BLaER1 (cell line): ENCODE measurements around the gene CPAMD8.
"Not testable (repeated sequence)": the region's sequence is repeated elsewhere in the genome, so short reads cannot be mapped to it uniquely, and the experiment has no call there.

ENCODE experiments used
- H3K27ac ChIP-seq: shearing (Covaris generic); formaldehyde crosslinking; 2 replicates; pipeline ENCODE4 v1.8.1; 2022
- H3K27me3 ChIP-seq: shearing (Covaris generic); formaldehyde crosslinking; 2 replicates; pipeline ENCODE4 v1.8.1; 2022
- H3K36me3 ChIP-seq: shearing (Covaris generic); formaldehyde crosslinking; 2 replicates; pipeline ENCODE4 v1.8.1; 2022
- H3K4me1 ChIP-seq: shearing (Covaris generic); formaldehyde crosslinking; 2 replicates; pipeline ENCODE4 v1.8.1; 2022
- H3K4me2 ChIP-seq: shearing (Covaris generic); formaldehyde crosslinking; 2 replicates; pipeline ENCODE4 v1.8.1; 2022
- H3K4me3 ChIP-seq: shearing (Covaris generic); formaldehyde crosslinking; 2 replicates; pipeline ENCODE4 v1.8.1; 2022
- H3K9ac ChIP-seq: shearing (Covaris generic); formaldehyde crosslinking; 2 replicates; pipeline ENCODE4 v1.8.1; 2022
- H3K9me3 ChIP-seq: shearing (Covaris generic); formaldehyde crosslinking; 2 replicates; pipeline ENCODE4 v1.8.1; 2022
- H4K20me1 ChIP-seq: shearing (Covaris generic); formaldehyde crosslinking; 2 replicates; pipeline ENCODE4 v1.8.1; 2022
- Cebpa-rat ChIP-seq: shearing (Covaris generic); IDR thresholded peaks from 2 replicates; pipeline ENCODE4 v1.8.1; 2022

Gene CPAMD8

GRCh38 chr19:17006579-17006978 lies 20.0 kb downstream of the CPAMD8 start:
- Histone ChIP-seq H3K27ac (no peak overlapping the region), H3K9ac (no peak overlapping the region), H3K9me3 (peaks cover 10% of the 10 kb centered on the region), H3K4me1 (peaks cover 27% of the 10 kb centered on the region), H3K36me3 (peaks cover 5% of the 10 kb centered on the region; the same call in 1 of the 2 replicates), H3K4me3 (no peak overlapping the region), H4K20me1 (no peaks in the 10 kb centered on the region), H3K27me3 (no peaks in the 10 kb centered on the region), H3K4me2 (no peak overlapping the region)
- TF ChIP-seq Cebpa-rat, result no peak

GRCh38 chr19:17005000-17005399 lies 21.6 kb downstream of the CPAMD8 start:
- Histone ChIP-seq H3K27me3 (no peaks in the 10 kb centered on the region), H3K27ac (no peak overlapping the region), H3K36me3 (peaks cover 5% of the 10 kb centered on the region; the same call in 1 of the 2 replicates), H3K4me1 (peaks cover 26% of the 10 kb centered on the region), H4K20me1 (no peaks in the 10 kb centered on the region), H3K4me2 (no peak overlapping the region), H3K9ac (no peak overlapping the region), H3K9me3 (peaks cover 10% of the 10 kb centered on the region), H3K4me3 (no peak overlapping the region)
- TF ChIP-seq Cebpa-rat, result no peak

- Histone ChIP-seq H3K27me3 (no peaks in the 10 kb centered on the region), H3K27ac (no peak overlapping the region), H3K4me2 (no peak overlapping the region), H3K4me3 (no peak overlapping the region), H4K20me1 (no peaks in the 10 kb centered on the region), H3K9ac (no peak overlapping the region), H3K4me1 (peaks cover 26% of the 10 kb centered on the region), H3K9me3 (peaks cover 5% of the 10 kb centered on the region), H3K36me3 (peaks cover under 1% of the 10 kb centered on the region; the same call in 1 of the 2 replicates)
- TF ChIP-seq Cebpa-rat, result no peak
Observed at GRCh38 chr19:17004386-17004785, 22.2 kb downstream of the CPAMD8 start.

- H3K4me3 ChIP-seq, result no peak overlapping the region; the same call in 1 of the 2 replicates
- peaks cover 14% of the 10 kb centered on the region for H3K36me3 ChIP-seq
- H3K27ac ChIP-seq, result peak overlapping the region; percentile 1; the same call in 1 of the 2 replicates
- no peaks in the 10 kb centered on the region for H3K27me3 ChIP-seq
- H3K9me3 ChIP-seq, result peaks cover 15% of the 10 kb centered on the region
- no peak for TF ChIP-seq Cebpa-rat
- H3K4me2 ChIP-seq, result peak overlapping the region; percentile 74
- peaks cover 26% of the 10 kb centered on the region for H3K4me1 ChIP-seq
- H3K9ac ChIP-seq, result no peak overlapping the region
- H4K20me1 ChIP-seq, result no peaks in the 10 kb centered on the region
Observed at GRCh38 chr19:17002455-17002854, 24.2 kb downstream of the CPAMD8 start.

GRCh38 chr19:17001603-17002183 lies 24.9 kb downstream of the CPAMD8 start:
- Histone ChIP-seq H3K4me3 (no peak overlapping the region; the same call in 1 of the 2 replicates), H3K4me1 (peaks cover 26% of the 10 kb centered on the region), H3K4me2 (peak overlapping the region; percentile 74), H4K20me1 (no peaks in the 10 kb centered on the region), H3K9ac (no peak overlapping the region; the same call in 1 of the 2 replicates), H3K36me3 (peaks cover 14% of the 10 kb centered on the region), H3K27ac (peak overlapping the region; percentile 1; the same call in 1 of the 2 replicates), H3K27me3 (no peaks in the 10 kb centered on the region), H3K9me3 (peaks cover 15% of the 10 kb centered on the region)
- no peak for TF ChIP-seq Cebpa-rat

- Histone ChIP-seq H3K27me3 (no peaks in the 10 kb centered on the region), H3K9ac (no peak overlapping the region), H3K4me2 (no peak overlapping the region), H3K4me3 (no peak overlapping the region), H3K4me1 (peaks cover 26% of the 10 kb centered on the region), H3K9me3 (peaks cover 25% of the 10 kb centered on the region), H3K27ac (no peak overlapping the region), H4K20me1 (no peaks in the 10 kb centered on the region), H3K36me3 (peaks cover 22% of the 10 kb centered on the region)
- TF ChIP-seq Cebpa-rat, result no peak
Observed at GRCh38 chr19:16998635-16999194, 27.9 kb downstream of the CPAMD8 start.

GRCh38 chr19:16996838-16997490 lies 29.6 kb downstream of the CPAMD8 start:
- Histone ChIP-seq H3K9me3 (peaks cover 30% of the 10 kb centered on the region), H3K36me3 (peaks cover 34% of the 10 kb centered on the region), H3K4me1 (peaks cover 12% of the 10 kb centered on the region)
- H4K20me1 ChIP-seq, H3K4me3 ChIP-seq, H3K9ac ChIP-seq, H3K27ac ChIP-seq, H3K4me2 ChIP-seq, H3K27me3 ChIP-seq: not testable (repeated sequence)

GRCh38 chr19:16988661-16989060 lies 37.9 kb downstream of the CPAMD8 start:
- Histone ChIP-seq H3K27ac (no peak overlapping the region), H3K9ac (no peak overlapping the region), H3K4me3 (no peak overlapping the region), H3K4me2 (no peak overlapping the region), H4K20me1 (no peaks in the 10 kb centered on the region), H3K9me3 (peaks cover 5% of the 10 kb centered on the region; the same call in 1 of the 2 replicates), H3K36me3 (peaks cover 19% of the 10 kb centered on the region), H3K4me1 (no peaks in the 10 kb centered on the region), H3K27me3 (no peaks in the 10 kb centered on the region)
- TF ChIP-seq Cebpa-rat, result no peak

GRCh38 chr19:16985403-16985802 lies 41.2 kb downstream of the CPAMD8 start:
- TF ChIP-seq Cebpa-rat, result no peak
- H3K9me3 ChIP-seq, result no peaks in the 10 kb centered on the region; the same call in 1 of the 2 replicates
- H3K9ac ChIP-seq, result no peak overlapping the region
- H3K36me3 ChIP-seq, result no peaks in the 10 kb centered on the region
- no peak overlapping the region for H3K4me3 ChIP-seq
- no peaks in the 10 kb centered on the region for H3K4me1 ChIP-seq
- no peak overlapping the region for H3K4me2 ChIP-seq
- no peaks in the 10 kb centered on the region for H4K20me1 ChIP-seq
- H3K27me3 ChIP-seq, result no peaks in the 10 kb centered on the region
- no peak overlapping the region for H3K27ac ChIP-seq

- not testable (repeated sequence) for H3K4me2 ChIP-seq, H3K27ac ChIP-seq, H3K27me3 ChIP-seq, H3K9me3 ChIP-seq, H3K4me3 ChIP-seq, H3K36me3 ChIP-seq, H3K4me1 ChIP-seq, H4K20me1 ChIP-seq, H3K9ac ChIP-seq
Observed at GRCh38 chr19:16982586-16982985, 44.0 kb downstream of the CPAMD8 start.
